Left ventricle myocardium superior (tissue), 1 donor: ENCODE measurements around the gene RB1. TPM values are rescaled to one million over a fixed set of nuclear protein-coding genes. Genes with fewer than 3 reads are reported as not detected.
A peak's percentile ranks its signal among the peaks of the same experiment; 100 is the strongest.

ENCODE experiments used
- ATAC-seq: fragments of 200-7000 bp; cut with Tn5 transposase; one replicate; pipeline ENCODE4 v1.9.1; 2020; ENCODE audit warnings: mild to moderate bottlenecking, moderate library complexity
- DNase-seq: peaks from one replicate; pipeline ENCODE4 v3.0.0-alpha.2; 2020
- intact Hi-C: fragments of 100-400 bp; cut with micrococcal nuclease; formaldehyde crosslinking; loops from one replicate; pipeline ENCODE4 v1.11.0; 2022
- total RNA-seq: library from RNA; stranded (reverse); fragmentation: NEBNext Ultra II Directional; extraction: Animal tissue kit (Norgen Biotek cat#: 25700); gene quantifications from one replicate; pipeline ENCODE4 v1.2.1, GENCODE V29; 2021
- donor health status: DM: no; HTN: yes; CAD: no; lungs with severe emphysema.

Gene RB1
- total RNA-seq, 1 donor from 2014 or later = 34.2 TPM

GRCh38 chr13:48295271-48295670, 8.3 kb upstream of the RB1 start:
- intact Hi-C loops = no loop called here
- ATAC-seq = no peak

GRCh38 chr13:48296528-48296927, 7.0 kb upstream of the RB1 start:
- ATAC-seq (no peak), DNase-seq (no peak)
- intact Hi-C loops = no loop called here

More at GRCh38 chr13:48295271-48295670, 8.3 kb upstream of the RB1 start:
- no peak for DNase-seq

GRCh38 chr13:48297131-48297786, 6.3 kb upstream of the RB1 start:
- intact Hi-C loops = no loop called here
- ATAC-seq (no peak), DNase-seq (no peak)

GRCh38 chr13:48299591-48299990, 4.0 kb upstream of the RB1 start:
- intact Hi-C loops = no loop called here
- no peak for DNase-seq
- ATAC-seq = no peak

- DNase-seq (no peak), ATAC-seq (no peak)
- intact Hi-C loops = no loop called here
These were observed 636 bp upstream of the RB1 start for GRCh38 chr13:48302871-48303358.

- ATAC-seq (peak; percentile 45), DNase-seq (peak; percentile 43)
- intact Hi-C loops = no loop called here
These were observed 759 bp downstream of the RB1 start for GRCh38 chr13:48304143-48304876.

GRCh38 chr13:48311223-48311622, 7.7 kb downstream of the RB1 start:
- ATAC-seq (no peak), DNase-seq (no peak)

GRCh38 chr13:48315969-48316650, 12.6 kb downstream of the RB1 start:
- ATAC-seq = peak; percentile 39
- DNase-seq = no peak
- intact Hi-C loops = no loop called here

More at GRCh38 chr13:48311223-48311622, 7.7 kb downstream of the RB1 start:
- intact Hi-C loops = no loop called here

- intact Hi-C loops = no loop called here
- DNase-seq = peak; percentile 29
- ATAC-seq = peak; percentile 9
These were observed 13.4 kb downstream of the RB1 start for GRCh38 chr13:48316826-48317510.

GRCh38 chr13:48317511-48318376, 14.2 kb downstream of the RB1 start:
- DNase-seq (peak; percentile 39), ATAC-seq (peak; percentile 16)
- intact Hi-C loops = no loop called here

- ATAC-seq (peak; percentile 5), DNase-seq (no peak)
- intact Hi-C loops = no loop called here
These were observed 14.8 kb downstream of the RB1 start for GRCh38 chr13:48318377-48318811.

- ATAC-seq (peak; percentile 16), DNase-seq (peak; percentile 46)
- intact Hi-C loops = no loop called here
These were observed 15.4 kb downstream of the RB1 start for GRCh38 chr13:48318821-48319511.

GRCh38 chr13:48319531-48320398, 16.2 kb downstream of the RB1 start:
- DNase-seq (peak; percentile 33), ATAC-seq (peak; percentile 9)
- intact Hi-C loops = no loop called here

GRCh38 chr13:48320399-48320790, 16.8 kb downstream of the RB1 start:
- intact Hi-C loops = no loop called here
- DNase-seq = no peak
- no peak for ATAC-seq

- DNase-seq (peak; percentile 50), ATAC-seq (peak; percentile 26)
- intact Hi-C loops = no loop called here
These were observed 17.4 kb downstream of the RB1 start for GRCh38 chr13:48320891-48321510.

GRCh38 chr13:48322294-48322693, 18.7 kb downstream of the RB1 start:
- intact Hi-C loops = no loop called here
- no peak for DNase-seq
- ATAC-seq = no peak

- intact Hi-C loops = loop anchor here (2.0 kb wide), 1 partner anchor 247 kb away; no protein-coding TSS in a partner anchor
- ATAC-seq (no peak), DNase-seq (no peak)
These were observed 30.4 kb downstream of the RB1 start for GRCh38 chr13:48333976-48334375.
